PC-3 (cell line): Measurements from ENCODE around the gene ERBB2. TPM values are rescaled to one million over a fixed set of nuclear protein-coding genes. Genes with fewer than 3 reads are reported as not detected.
A peak's percentile ranks its signal among the peaks of the same experiment; 100 is the strongest.

Experiments
- ATAC-seq: fragments of 200-7000 bp; cut with Tn5 transposase; 2 replicates; pipeline ENCODE4 v1.9.1; 2020; ENCODE audit warnings: mild to moderate bottlenecking, moderate library complexity
- BruUV-seq: library from RNA; stranded (reverse); fragments of 400-500 nt; replicated peaks from 2 replicates; lab custom pipeline; 2021; lab: Mats Ljungman, UMichigan
- CTCF ChIA-PET: fragments of 300-600 bp; sonication (Branson Sonifier 250); formaldehyde crosslinking; loops from one replicate; lab custom pipeline; 2022; ENCODE audit warnings: antibody characterized with exemption; lab: Charles Lee
- POLR2A ChIA-PET: fragments of 300-600 bp; sonication (Branson Sonifier 250); formaldehyde crosslinking; loops from one replicate; lab custom pipeline; 2022; ENCODE audit warnings: antibody characterized with exemption; ENCODE audit not compliant: unreplicated experiment; lab: Charles Lee
- DNase-seq: peaks from one replicate; pipeline ENCODE4 v3.0.0-alpha.2; 2015
- H2AFZ ChIP-seq: fragments of 300-600 bp; sonication (generic); 2 replicates; pipeline ENCODE4 v1.6.0; 2016; ENCODE audit warnings: antibody characterized with exemption, low read length
- H3F3A ChIP-seq: fragments of 300-600 bp; sonication (generic); one replicate; pipeline ENCODE4 v1.6.0; 2017; ENCODE audit warnings: antibody characterized with exemption, low read length, control low read depth, mild to moderate bottlenecking; ENCODE audit not compliant: unreplicated experiment
- H3K27ac ChIP-seq: fragments of 300-600 bp; sonication (generic); 2 replicates; pipeline ENCODE4 v1.5.1; 2016; ENCODE audit warnings: mild to moderate bottlenecking, low read length
- H3K27me3 ChIP-seq: fragments of 300-600 bp; sonication (generic); 2 replicates; pipeline ENCODE4 v1.6.1; 2016; ENCODE audit warnings: low read length, mixed read lengths
- H3K36me3 ChIP-seq: fragments of 300-600 bp; sonication (generic); 2 replicates; pipeline ENCODE4 v1.6.1; 2016; ENCODE audit warnings: low read depth, mixed run types, low read length, mixed read lengths
- H3K4me1 ChIP-seq: fragments of 300-600 bp; sonication (generic); 2 replicates; pipeline ENCODE4 v1.5.1; 2016; ENCODE audit warnings: low read length; ENCODE audit not compliant: insufficient read depth
- H3K4me2 ChIP-seq: fragments of 300-600 bp; sonication (generic); 2 replicates; pipeline ENCODE4 v1.6.0; 2016; ENCODE audit warnings: low read length
- H3K4me3 ChIP-seq: fragments of 300-600 bp; sonication (generic); 2 replicates; pipeline ENCODE4 v1.5.1; 2016; ENCODE audit warnings: mild to moderate bottlenecking, low read length, mixed read lengths
- H3K79me2 ChIP-seq: fragments of 300-600 bp; sonication (generic); 2 replicates; pipeline ENCODE4 v1.6.1; 2017; ENCODE audit warnings: low read length, mixed read lengths
- H3K9ac ChIP-seq: fragments of 300-600 bp; sonication (generic); 2 replicates; pipeline ENCODE4 v1.6.0; 2016; ENCODE audit warnings: mild to moderate bottlenecking, low read length
- H3K9me2 ChIP-seq: fragments of 300-600 bp; sonication (generic); replicated peaks from 2 replicates; pipeline ENCODE4 v1.6.1; 2016; ENCODE audit warnings: mixed run types, low read length, mixed read lengths
- H3K9me3 ChIP-seq: fragments of 300-600 bp; sonication (generic); 2 replicates; pipeline ENCODE4 v1.6.1; 2016; ENCODE audit warnings: low read length, mixed read lengths
- H4K20me1 ChIP-seq: fragments of 300-600 bp; sonication (generic); 2 replicates; pipeline ENCODE4 v1.6.1; 2016; ENCODE audit warnings: low read length, mixed read lengths
- EZH2 ChIP-seq: fragments of 300-600 bp; sonication (generic); IDR thresholded peaks from one replicate; pipeline ENCODE4 v1.6.1; 2017; ENCODE audit warnings: antibody characterized with exemption, mild to moderate bottlenecking, low read length; ENCODE audit not compliant: unreplicated experiment
- EZH2phosphoT487 ChIP-seq: fragments of 300-600 bp; sonication (generic); IDR thresholded peaks from 2 replicates; pipeline ENCODE4 v1.6.1; 2018; ENCODE audit warnings: mild to moderate bottlenecking, antibody characterized with exemption, low read length, borderline replicate concordance
- intact Hi-C: fragments of 100-400 bp; cut with micrococcal nuclease; formaldehyde crosslinking; loops from 2 replicates; pipeline ENCODE4 v1.9.0; 2023
- total RNA-seq: library from RNA; depleted of rRNA; stranded (reverse); fragments of >200 nt; gene quantifications from 2 replicates; pipeline ENCODE4 v1.2.3, GENCODE V29; 2014
- TF ChIP-seq, protein P1 (sequence below): fragments of 300-600 bp; sonication (generic); conservative IDR thresholded peaks from 2 replicates; pipeline ENCODE4 v1.5.1; 2017; ENCODE audit warnings: antibody characterized with exemption, low read depth, mild to moderate bottlenecking, low read length

Gene ERBB2
- total RNA-seq, 1 experiment from 2014 or later, result 36.2 TPM

DNA sequence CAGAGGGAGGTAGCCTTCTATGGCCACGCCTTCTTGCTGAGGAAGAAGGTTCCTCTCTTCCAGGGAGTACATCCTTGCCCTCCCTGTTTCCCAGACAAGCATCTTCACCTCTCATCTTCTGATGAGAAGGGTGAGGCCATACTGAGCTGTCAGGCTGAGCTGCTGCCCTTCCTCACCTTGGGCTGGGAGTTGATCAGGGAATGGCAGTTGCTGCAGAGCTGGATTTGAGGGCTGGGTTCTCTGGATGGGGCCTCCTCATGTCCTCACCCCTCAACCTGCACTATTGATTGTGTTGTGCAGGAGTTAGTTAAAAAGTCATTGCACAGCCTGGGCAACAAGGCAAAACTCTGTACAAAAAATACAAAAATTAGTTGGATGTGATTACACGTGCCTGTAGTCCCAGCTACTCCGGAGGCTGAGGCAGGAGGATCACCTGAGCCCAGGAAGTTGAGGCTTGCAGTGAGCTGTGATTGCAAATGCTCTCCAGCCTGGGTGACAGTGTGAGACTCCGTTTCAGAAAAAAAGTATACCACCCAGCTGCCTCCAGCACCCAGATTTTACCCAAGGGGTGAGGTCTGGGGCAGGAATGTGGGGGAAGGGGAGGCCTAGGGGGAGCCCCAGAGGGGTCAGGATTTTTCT, 2.0 kb downstream of the ERBB2 start:
- POLR2A ChIA-PET, result interaction anchor here (0.6 kb wide), 1 partner anchor 69 kb away, joined by 3 read pairs; no protein-coding TSS in a partner anchor
- no peaks in the 10 kb centered on the region for H3K36me3 ChIP-seq
- H3K27me3 ChIP-seq, result no peaks in the 10 kb centered on the region
- peaks cover 66% of the 10 kb centered on the region for H3K79me2 ChIP-seq
- intact Hi-C loops, result no loop called here
- no peak overlapping the region for H2AFZ ChIP-seq
- peak overlapping the region; percentile 53 for H3K9ac ChIP-seq
- peak; percentile 16 for DNase-seq
- H3K27ac ChIP-seq, result peak overlapping the region; percentile 92
- CTCF ChIA-PET, result no interaction called here
- H3K9me3 ChIP-seq, result no peaks in the 10 kb centered on the region
- peak overlapping the region; percentile 88 for H3K4me3 ChIP-seq
- TF ChIP-seq EZH2phosphoT487 (no peak), EZH2 (no peak)
- TF ChIP-seq, protein P1, sequence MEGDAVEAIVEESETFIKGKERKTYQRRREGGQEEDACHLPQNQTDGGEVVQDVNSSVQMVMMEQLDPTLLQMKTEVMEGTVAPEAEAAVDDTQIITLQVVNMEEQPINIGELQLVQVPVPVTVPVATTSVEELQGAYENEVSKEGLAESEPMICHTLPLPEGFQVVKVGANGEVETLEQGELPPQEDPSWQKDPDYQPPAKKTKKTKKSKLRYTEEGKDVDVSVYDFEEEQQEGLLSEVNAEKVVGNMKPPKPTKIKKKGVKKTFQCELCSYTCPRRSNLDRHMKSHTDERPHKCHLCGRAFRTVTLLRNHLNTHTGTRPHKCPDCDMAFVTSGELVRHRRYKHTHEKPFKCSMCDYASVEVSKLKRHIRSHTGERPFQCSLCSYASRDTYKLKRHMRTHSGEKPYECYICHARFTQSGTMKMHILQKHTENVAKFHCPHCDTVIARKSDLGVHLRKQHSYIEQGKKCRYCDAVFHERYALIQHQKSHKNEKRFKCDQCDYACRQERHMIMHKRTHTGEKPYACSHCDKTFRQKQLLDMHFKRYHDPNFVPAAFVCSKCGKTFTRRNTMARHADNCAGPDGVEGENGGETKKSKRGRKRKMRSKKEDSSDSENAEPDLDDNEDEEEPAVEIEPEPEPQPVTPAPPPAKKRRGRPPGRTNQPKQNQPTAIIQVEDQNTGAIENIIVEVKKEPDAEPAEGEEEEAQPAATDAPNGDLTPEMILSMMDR, result no peak
- no peaks in the 10 kb centered on the region for H3F3A ChIP-seq
- no peak for ATAC-seq
- no peaks in the 10 kb centered on the region for H3K9me2 ChIP-seq
- BruUV-seq, result no TSS peak
- peak overlapping the region; percentile 84 for H3K4me2 ChIP-seq
- peaks cover 59% of the 10 kb centered on the region for H3K4me1 ChIP-seq
- no peaks in the 10 kb centered on the region for H4K20me1 ChIP-seq

DNA sequence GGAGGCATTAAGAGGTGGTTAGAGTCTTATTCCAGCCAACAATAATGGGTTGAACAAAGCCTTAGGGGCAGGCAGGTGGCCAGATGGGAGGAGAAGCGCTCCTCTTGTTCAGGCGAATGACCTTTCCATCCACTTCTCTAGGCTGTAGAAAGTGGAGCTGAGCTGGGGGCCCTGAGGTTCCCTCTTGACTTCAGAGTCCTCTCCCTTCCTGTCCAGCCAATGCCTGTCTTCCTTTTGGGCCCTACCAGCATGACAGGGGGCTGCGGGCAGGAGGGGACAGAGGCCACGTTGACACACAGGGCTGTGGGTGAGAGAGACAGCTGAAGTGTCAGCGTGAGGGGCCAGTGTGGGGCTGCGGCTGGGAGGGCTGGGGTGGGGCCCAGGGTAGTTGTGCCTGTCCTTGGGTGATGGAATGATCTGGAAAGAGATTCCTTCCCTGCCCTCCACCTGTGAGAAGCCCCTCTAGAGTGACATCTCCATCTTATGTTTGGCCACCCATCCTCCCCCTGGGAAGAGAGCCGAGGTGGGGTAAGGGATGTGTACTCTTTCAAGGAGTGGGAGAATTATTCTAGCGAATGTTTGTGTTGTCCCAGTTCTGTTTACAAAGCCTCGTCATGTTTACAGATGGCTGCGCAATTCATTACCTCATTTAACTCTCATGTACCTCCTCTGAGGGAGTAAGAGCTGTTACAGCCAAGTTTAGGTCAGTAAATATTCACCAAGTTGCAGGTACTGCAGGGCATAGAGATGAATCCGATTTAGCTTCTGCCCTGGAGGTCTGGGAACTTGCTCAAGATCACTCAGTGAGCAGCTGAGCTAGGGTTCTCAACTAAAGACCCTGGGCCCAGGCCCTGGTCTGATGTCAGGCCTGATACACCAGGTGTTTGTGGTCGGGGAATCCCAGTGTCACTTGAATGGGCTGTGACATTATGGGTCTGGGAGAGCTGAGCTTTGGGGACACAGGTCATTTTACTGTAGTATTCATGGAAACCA, 3.3 kb downstream of the ERBB2 start:
- peaks cover 64% of the 10 kb centered on the region for H3K4me1 ChIP-seq
- no peaks in the 10 kb centered on the region for H3K9me2 ChIP-seq
- DNase-seq, result peak; percentile 81
- H3K79me2 ChIP-seq, result peaks cover 73% of the 10 kb centered on the region
- H3F3A ChIP-seq, result no peaks in the 10 kb centered on the region
- CTCF ChIA-PET, result interaction anchor here (0.6 to 1.1 kb wide), 2 partner anchors 16 to 31 kb away, joined by 3 read pairs; no protein-coding TSS in a partner anchor
- H4K20me1 ChIP-seq, result no peaks in the 10 kb centered on the region
- intact Hi-C loops, result no loop called here
- peaks cover under 1% of the 10 kb centered on the region; the same call in 1 of the 2 replicates for H3K36me3 ChIP-seq
- POLR2A ChIA-PET, result interaction anchor here (0.6 to 0.7 kb wide), 2 partner anchors 15 to 70 kb away, joined by 3 to 5 read pairs; partner anchors contain the start of gene PGAP3
- peak overlapping the region; percentile 92 for H3K27ac ChIP-seq
- H3K27me3 ChIP-seq, result no peaks in the 10 kb centered on the region
- BruUV-seq, result no TSS peak
- ATAC-seq, result peak; percentile 39
- H3K4me2 ChIP-seq, result peak overlapping the region; percentile 84
- H2AFZ ChIP-seq, result no peak overlapping the region
- H3K4me3 ChIP-seq, result peak overlapping the region; percentile 88; the same call in 1 of the 2 replicates
- H3K9ac ChIP-seq, result peak overlapping the region; percentile 53
- H3K9me3 ChIP-seq, result no peaks in the 10 kb centered on the region
- TF ChIP-seq EZH2, result no peak
- TF ChIP-seq, protein P1, result no peak
- no peak for TF ChIP-seq EZH2phosphoT487
